COR-L47 (cell line): ENCODE results near the gene JAK3.
"Not testable (repeated sequence)": the region's sequence is repeated elsewhere in the genome, so short reads cannot be mapped to it uniquely, and the experiment has no call there.

Experiments
- DNase-seq: peaks from one replicate; lab custom pipeline; 2025; lab: John Stamatoyannopoulos, UW

The JAK3 gene

DNA sequence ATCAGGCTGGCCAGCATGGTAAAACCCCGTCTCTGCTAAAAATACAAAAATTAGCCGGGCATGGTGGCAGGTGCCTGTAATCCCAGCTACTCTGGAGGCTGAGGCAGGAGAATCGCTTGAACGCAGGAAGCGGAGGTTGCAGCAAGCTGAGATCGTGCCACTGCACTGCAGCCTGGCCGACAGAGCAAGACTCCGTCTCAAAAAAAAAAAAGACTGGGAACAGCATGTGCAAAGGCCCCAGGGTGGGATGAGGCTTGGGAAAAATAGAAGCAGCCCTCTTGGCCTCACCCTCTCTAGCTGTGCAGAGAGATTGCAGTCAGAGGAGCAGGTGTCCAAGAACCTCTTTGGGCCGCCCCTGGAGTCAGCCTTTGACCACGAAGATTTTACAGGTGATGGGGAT, 69.9 kb downstream of the JAK3 start:
- not testable (repeated sequence) for DNase-seq

GRCh38 chr19:17775991-17776803, 71.6 kb downstream of the JAK3 start:
- DNase-seq, result no peak

DNA sequence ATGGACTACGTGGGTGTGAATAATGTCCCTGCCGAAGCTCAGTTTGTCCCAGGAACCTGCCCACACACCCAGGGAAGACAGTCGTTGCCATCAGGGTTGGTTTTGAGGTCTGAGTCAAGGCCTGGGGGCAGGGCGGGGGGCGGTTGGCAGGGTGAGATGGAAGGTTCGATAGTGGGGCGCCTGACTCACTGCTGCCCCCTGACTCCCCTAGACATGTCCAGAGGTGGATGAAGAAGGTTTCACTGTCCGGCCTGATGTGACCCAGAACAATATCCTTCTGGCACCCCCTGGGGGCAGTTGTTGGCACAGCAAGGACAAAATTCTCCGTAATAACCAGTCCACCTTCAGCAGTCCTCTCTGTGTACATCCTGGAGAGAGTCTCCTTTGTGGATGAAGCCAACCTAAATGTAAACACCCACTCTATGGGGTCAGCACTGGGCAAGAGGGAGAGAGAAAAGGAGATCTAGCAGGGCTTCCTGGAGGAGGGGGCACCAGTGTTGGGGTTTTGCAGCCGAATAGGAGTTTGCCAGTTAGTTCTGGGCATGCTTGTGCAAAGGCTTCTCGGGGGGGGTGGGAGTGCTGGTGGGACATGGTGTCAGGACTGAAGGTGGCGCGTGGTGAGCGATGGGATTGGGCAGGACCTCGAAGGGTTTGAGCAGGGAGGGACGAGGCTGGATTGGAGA, 72.4 kb downstream of the JAK3 start:
- no peak for DNase-seq
